ENCODE measurements around the gene FAXC. TPM values are rescaled to one million over a fixed set of nuclear protein-coding genes. Genes with fewer than 3 reads are reported as not detected.

FAXC gene
- total RNA-seq, 1 donor from 2014 or later = 23.0 TPM

DNA sequence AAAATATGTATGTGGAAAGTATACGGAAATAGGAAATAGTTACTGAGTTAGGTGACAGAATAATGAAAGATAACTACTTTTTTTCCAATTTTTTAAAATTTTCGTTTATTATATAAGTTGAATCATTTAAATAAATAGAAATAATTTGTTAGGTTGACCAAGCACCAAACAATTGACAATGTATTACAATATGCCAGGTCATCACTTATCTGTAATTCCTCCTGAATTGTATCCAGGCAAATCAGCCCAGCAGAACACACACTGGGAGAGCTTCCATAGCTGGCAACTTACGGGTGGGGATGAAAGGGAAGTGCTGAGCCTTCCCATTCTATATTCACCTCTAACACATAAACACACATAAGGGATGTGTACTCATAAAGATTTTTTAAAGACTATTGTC lies 40.7 kb downstream of the FAXC start:
- Histone ChIP-seq H3K27me3 (no peaks in the 10 kb centered on the region), H2AFZ (replicated peaks) (no peak overlapping the region), H3K79me2 (ENCODE audit: low read depth) (no peaks in the 10 kb centered on the region), H3K4me1 (peaks cover 14% of the 10 kb centered on the region), H3F3A (ENCODE audit: low read depth) (peaks cover 14% of the 10 kb centered on the region), H3K4me3 (no peak overlapping the region), H3K4me2 (no peak overlapping the region), H3K36me3 (no peaks in the 10 kb centered on the region), H3K27ac (no peak overlapping the region), H3K9ac (no peak overlapping the region), H3K9me3 (ENCODE audit: low read depth) (no peaks in the 10 kb centered on the region), H4K20me1 (ENCODE audit: low read depth) (peaks cover 8% of the 10 kb centered on the region)
- no peak for DNase-seq (ENCODE audit: low spot score)
- Mint-ChIP-seq H3K9me3 (no peaks in the 10 kb centered on the region), H3K4me1 (peaks cover 21% of the 10 kb centered on the region), H3K4me3 (no peak overlapping the region), H3K36me3 (peaks cover 15% of the 10 kb centered on the region), H3K27ac (no peak overlapping the region), H3K27me3 (ENCODE audit: insufficient read depth, low read depth) (no peaks in the 10 kb centered on the region)
- no peak for TF ChIP-seq EZH2phosphoT487 (IDR thresholded peaks at IDR 0.05)
- no peak for TF ChIP-seq EZH2 (IDR thresholded peaks at IDR 0.05)
- TF ChIP-seq, protein P1, sequence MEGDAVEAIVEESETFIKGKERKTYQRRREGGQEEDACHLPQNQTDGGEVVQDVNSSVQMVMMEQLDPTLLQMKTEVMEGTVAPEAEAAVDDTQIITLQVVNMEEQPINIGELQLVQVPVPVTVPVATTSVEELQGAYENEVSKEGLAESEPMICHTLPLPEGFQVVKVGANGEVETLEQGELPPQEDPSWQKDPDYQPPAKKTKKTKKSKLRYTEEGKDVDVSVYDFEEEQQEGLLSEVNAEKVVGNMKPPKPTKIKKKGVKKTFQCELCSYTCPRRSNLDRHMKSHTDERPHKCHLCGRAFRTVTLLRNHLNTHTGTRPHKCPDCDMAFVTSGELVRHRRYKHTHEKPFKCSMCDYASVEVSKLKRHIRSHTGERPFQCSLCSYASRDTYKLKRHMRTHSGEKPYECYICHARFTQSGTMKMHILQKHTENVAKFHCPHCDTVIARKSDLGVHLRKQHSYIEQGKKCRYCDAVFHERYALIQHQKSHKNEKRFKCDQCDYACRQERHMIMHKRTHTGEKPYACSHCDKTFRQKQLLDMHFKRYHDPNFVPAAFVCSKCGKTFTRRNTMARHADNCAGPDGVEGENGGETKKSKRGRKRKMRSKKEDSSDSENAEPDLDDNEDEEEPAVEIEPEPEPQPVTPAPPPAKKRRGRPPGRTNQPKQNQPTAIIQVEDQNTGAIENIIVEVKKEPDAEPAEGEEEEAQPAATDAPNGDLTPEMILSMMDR (IDR thresholded peaks at IDR 0.05) = no peak

DNA sequence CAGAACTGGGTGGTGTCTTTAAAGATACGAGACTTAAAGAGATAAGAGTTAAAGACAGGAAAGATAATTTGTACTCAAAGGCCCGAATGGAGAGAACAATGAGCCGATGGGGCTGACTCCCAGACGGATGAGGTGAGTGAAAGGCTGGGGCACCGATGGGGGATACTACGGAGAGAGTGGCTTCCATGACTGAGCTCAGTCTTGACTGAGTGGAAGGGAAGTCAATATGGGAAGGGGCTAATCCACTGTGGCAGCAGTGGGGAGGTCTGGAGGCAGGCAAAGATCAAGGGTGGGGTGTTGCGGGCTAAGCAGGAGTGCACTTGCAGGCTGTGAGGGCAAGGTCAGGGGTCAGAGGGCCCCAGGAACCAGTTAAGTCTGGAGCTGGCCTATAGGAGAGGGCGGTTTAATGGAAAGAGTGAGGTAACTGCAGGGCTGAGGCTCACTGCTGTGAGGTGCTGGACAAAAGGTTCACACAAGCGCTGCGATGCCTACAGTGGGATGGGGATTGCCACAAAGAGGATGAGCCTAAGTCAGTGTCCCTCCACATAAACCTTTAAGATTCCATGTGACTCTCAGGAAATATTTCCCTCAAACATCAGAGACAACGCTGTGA lies 42.1 kb downstream of the FAXC start:
- Histone ChIP-seq H2AFZ (replicated peaks) (no peak overlapping the region), H3K4me3 (no peak overlapping the region), H3K4me1 (peaks cover 14% of the 10 kb centered on the region), H3K9ac (no peak overlapping the region), H3K4me2 (peak overlapping the region; percentile 19), H3K27me3 (no peaks in the 10 kb centered on the region), H4K20me1 (ENCODE audit: low read depth) (peaks cover 8% of the 10 kb centered on the region), H3K36me3 (no peaks in the 10 kb centered on the region), H3F3A (ENCODE audit: low read depth) (peaks cover 14% of the 10 kb centered on the region), H3K79me2 (ENCODE audit: low read depth) (no peaks in the 10 kb centered on the region), H3K27ac (no peak overlapping the region), H3K9me3 (ENCODE audit: low read depth) (no peaks in the 10 kb centered on the region)
- H3K9me3 Mint-ChIP-seq = no peaks in the 10 kb centered on the region
- H3K27me3 Mint-ChIP-seq (ENCODE audit: insufficient read depth, low read depth) = no peaks in the 10 kb centered on the region
- TF ChIP-seq EZH2phosphoT487 (IDR thresholded peaks at IDR 0.05) (no peak), EZH2 (IDR thresholded peaks at IDR 0.05) (no peak)
- TF ChIP-seq, protein P1 (IDR thresholded peaks at IDR 0.05) = no peak
- H3K4me1 Mint-ChIP-seq = peaks cover 21% of the 10 kb centered on the region
- DNase-seq (ENCODE audit: low spot score) = peak; percentile 33
- H3K36me3 Mint-ChIP-seq = peaks cover 15% of the 10 kb centered on the region
- H3K4me3 Mint-ChIP-seq = no peak overlapping the region
- H3K27ac Mint-ChIP-seq = peak overlapping the region; percentile 68

DNA sequence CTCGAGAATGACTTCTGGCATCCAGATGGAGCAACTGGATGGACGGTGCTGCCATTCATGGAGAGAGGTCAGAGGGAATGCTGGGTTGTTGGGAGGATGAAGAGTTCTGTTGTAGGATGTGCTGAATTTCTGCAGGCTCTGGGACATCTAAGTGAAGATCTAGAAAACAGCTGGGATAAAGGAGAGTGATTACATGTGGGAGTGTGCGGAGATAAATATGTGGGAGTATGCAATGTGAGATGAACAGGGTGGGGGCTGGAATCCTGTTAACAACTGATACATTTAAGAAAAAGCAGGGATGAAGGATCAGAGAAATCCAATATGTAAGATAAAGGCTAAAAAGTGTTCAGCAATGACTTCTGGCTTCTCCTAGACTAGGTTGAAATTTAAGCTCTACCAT lies 43.1 kb downstream of the FAXC start:
- Histone ChIP-seq H3K79me2 (ENCODE audit: low read depth) (no peaks in the 10 kb centered on the region), H4K20me1 (ENCODE audit: low read depth) (peaks cover 8% of the 10 kb centered on the region), H3K36me3 (no peaks in the 10 kb centered on the region), H2AFZ (replicated peaks) (no peak overlapping the region), H3K4me2 (no peak overlapping the region), H3K27me3 (no peaks in the 10 kb centered on the region), H3K9me3 (ENCODE audit: low read depth) (no peaks in the 10 kb centered on the region), H3K9ac (no peak overlapping the region), H3K4me3 (no peak overlapping the region), H3K4me1 (peaks cover 14% of the 10 kb centered on the region), H3F3A (ENCODE audit: low read depth) (peaks cover 14% of the 10 kb centered on the region), H3K27ac (no peak overlapping the region)
- Mint-ChIP-seq H3K27ac (no peak overlapping the region), H3K27me3 (ENCODE audit: insufficient read depth, low read depth) (no peaks in the 10 kb centered on the region), H3K4me1 (peaks cover 21% of the 10 kb centered on the region), H3K4me3 (no peak overlapping the region), H3K36me3 (peaks cover 15% of the 10 kb centered on the region), H3K9me3 (no peaks in the 10 kb centered on the region)
- no peak for TF ChIP-seq EZH2 (IDR thresholded peaks at IDR 0.05)
- TF ChIP-seq, protein P1 (IDR thresholded peaks at IDR 0.05) = no peak
- DNase-seq (ENCODE audit: low spot score) = no peak

Measured in neural progenitor cell (in vitro differentiated cells).